ENCODE results near the gene SPNS3.

SPNS3 gene

DNA sequence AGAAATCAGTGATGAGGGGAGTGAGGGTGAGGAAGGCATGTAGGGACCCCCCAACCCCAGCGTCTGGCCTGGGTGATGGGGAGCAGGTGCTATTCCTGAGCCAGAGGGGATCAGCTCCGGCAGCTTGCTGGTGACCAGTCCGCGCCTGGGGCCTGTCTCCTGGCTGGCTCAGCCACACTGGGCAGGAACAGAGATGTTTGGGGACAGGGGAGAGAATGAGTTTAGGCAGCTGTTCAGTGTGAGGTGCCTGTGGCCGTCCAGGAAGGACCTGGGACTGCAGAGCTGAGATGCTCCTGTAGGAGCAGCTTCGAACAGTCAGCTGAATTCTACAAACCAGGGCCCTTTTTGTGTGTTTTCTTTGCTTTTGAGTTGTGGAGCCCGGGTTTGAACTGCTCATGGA lies 41.7 kb downstream of the SPNS3 start:
- Histone ChIP-seq H3K9me3 (ENCODE audit: low read length) (no peaks in the 10 kb centered on the region), H3F3A (ENCODE audit: insufficient read depth, low read length) (no peaks in the 10 kb centered on the region), H3K9ac (ENCODE audit: low read length) (no peak overlapping the region), H3K36me3 (ENCODE audit: insufficient read depth, low read length) (no peaks in the 10 kb centered on the region), H3K9me2 (ENCODE audit: low read depth, low read length) (no peaks in the 10 kb centered on the region), H3K79me2 (ENCODE audit: insufficient read depth, low read length) (no peaks in the 10 kb centered on the region), H3K4me1 (ENCODE audit: insufficient read depth, low read length, severe bottlenecking) (no peaks in the 10 kb centered on the region), H4K20me1 (ENCODE audit: insufficient read depth, low read length) (no peaks in the 10 kb centered on the region), H2AFZ (ENCODE audit: low read length) (no peak overlapping the region), H3K27ac (ENCODE audit: low read depth, low read length, poor library complexity, severe bottlenecking) (no peak overlapping the region), H3K4me3 (ENCODE audit: low read depth, low read length, poor library complexity, severe bottlenecking) (no peak overlapping the region), H3K4me2 (ENCODE audit: low read length) (no peak overlapping the region), H3K27me3 (ENCODE audit: insufficient read depth, low read length) (peaks cover 10% of the 10 kb centered on the region)
- TF ChIP-seq, protein P1, sequence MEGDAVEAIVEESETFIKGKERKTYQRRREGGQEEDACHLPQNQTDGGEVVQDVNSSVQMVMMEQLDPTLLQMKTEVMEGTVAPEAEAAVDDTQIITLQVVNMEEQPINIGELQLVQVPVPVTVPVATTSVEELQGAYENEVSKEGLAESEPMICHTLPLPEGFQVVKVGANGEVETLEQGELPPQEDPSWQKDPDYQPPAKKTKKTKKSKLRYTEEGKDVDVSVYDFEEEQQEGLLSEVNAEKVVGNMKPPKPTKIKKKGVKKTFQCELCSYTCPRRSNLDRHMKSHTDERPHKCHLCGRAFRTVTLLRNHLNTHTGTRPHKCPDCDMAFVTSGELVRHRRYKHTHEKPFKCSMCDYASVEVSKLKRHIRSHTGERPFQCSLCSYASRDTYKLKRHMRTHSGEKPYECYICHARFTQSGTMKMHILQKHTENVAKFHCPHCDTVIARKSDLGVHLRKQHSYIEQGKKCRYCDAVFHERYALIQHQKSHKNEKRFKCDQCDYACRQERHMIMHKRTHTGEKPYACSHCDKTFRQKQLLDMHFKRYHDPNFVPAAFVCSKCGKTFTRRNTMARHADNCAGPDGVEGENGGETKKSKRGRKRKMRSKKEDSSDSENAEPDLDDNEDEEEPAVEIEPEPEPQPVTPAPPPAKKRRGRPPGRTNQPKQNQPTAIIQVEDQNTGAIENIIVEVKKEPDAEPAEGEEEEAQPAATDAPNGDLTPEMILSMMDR (IDR thresholded peaks at IDR 0.05; ENCODE audit: low read length): no peak
- no peak for TF ChIP-seq EZH2 (IDR thresholded peaks at IDR 0.05; ENCODE audit: borderline replicate concordance, low read length)

DNA sequence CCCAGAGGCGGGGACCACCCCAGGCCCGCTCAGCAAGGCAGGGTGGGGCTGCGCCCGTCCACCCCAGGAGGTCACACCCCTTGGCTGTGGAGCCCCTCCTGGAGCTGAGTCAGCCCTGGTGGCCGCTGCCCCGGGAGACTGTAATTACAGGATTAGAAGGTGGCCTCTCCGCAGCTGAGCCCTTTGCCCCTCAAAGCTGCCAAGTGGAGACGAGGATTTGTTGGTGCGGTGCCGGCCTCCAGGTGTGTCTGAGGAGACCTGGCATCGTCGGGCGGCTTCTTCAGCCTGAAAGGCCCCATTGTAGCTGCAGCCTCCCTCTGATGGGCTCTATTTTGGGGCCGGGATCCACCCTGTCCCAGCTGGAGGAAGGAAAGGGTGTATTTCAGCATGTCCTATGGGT lies 42.3 kb downstream of the SPNS3 start:
- H3K9me3 ChIP-seq (ENCODE audit: low read length): no peaks in the 10 kb centered on the region

DNA sequence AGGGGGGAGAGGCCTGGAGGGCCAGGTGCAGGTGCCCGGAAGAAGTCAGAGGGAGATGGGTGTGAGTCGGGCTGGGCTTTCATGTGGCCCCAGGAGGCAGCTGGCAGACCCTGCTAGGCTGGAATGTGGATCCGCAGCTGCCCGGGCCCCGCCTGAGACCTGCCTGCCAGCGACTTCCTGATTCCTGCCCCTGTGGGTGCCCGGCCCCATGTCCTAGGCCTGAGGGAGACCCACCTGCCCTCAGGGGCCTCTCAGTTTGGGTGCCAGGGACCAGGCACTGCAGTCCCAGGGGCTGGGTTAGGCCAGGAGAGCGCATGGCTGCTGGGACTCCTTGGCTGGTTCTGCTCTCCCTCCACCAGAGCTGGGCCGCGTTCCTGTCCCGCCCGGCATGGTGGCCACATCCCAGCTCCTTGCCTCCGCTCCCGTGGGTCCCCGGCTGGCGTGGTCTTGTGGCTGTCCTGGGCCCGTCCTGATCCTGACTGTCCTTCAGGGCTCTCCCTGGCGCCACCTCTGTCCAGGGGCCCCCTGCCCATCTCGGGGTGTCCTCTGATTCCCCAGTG lies 42.9 kb downstream of the SPNS3 start:
- Histone ChIP-seq H3K9me3 (ENCODE audit: low read length) (no peaks in the 10 kb centered on the region), H2AFZ (ENCODE audit: low read length) (no peak overlapping the region), H3K9ac (ENCODE audit: low read length) (no peak overlapping the region), H3F3A (ENCODE audit: insufficient read depth, low read length) (no peaks in the 10 kb centered on the region), H4K20me1 (ENCODE audit: insufficient read depth, low read length) (no peaks in the 10 kb centered on the region), H3K4me2 (ENCODE audit: low read length) (no peak overlapping the region), H3K27me3 (ENCODE audit: insufficient read depth, low read length) (peaks cover 13% of the 10 kb centered on the region), H3K36me3 (ENCODE audit: insufficient read depth, low read length) (no peaks in the 10 kb centered on the region), H3K27ac (ENCODE audit: low read depth, low read length, poor library complexity, severe bottlenecking) (no peak overlapping the region), H3K4me1 (ENCODE audit: insufficient read depth, low read length, severe bottlenecking) (no peaks in the 10 kb centered on the region), H3K9me2 (ENCODE audit: low read depth, low read length) (no peaks in the 10 kb centered on the region), H3K4me3 (ENCODE audit: low read depth, low read length, poor library complexity, severe bottlenecking) (no peak overlapping the region), H3K79me2 (ENCODE audit: insufficient read depth, low read length) (no peaks in the 10 kb centered on the region)
- TF ChIP-seq, protein P1 (IDR thresholded peaks at IDR 0.05; ENCODE audit: low read length): no peak
- no peak for TF ChIP-seq EZH2 (IDR thresholded peaks at IDR 0.05; ENCODE audit: borderline replicate concordance, low read length)

More for the DNA sequence above, 42.3 kb downstream of the SPNS3 start:
- Histone ChIP-seq H3K27me3 (ENCODE audit: insufficient read depth, low read length) (peaks cover 13% of the 10 kb centered on the region), H3K4me1 (ENCODE audit: insufficient read depth, low read length, severe bottlenecking) (no peaks in the 10 kb centered on the region), H3K4me3 (ENCODE audit: low read depth, low read length, poor library complexity, severe bottlenecking) (no peak overlapping the region), H3K27ac (ENCODE audit: low read depth, low read length, poor library complexity, severe bottlenecking) (no peak overlapping the region), H3K79me2 (ENCODE audit: insufficient read depth, low read length) (no peaks in the 10 kb centered on the region), H2AFZ (ENCODE audit: low read length) (no peak overlapping the region), H3K9me2 (ENCODE audit: low read depth, low read length) (no peaks in the 10 kb centered on the region), H3F3A (ENCODE audit: insufficient read depth, low read length) (no peaks in the 10 kb centered on the region), H3K36me3 (ENCODE audit: insufficient read depth, low read length) (no peaks in the 10 kb centered on the region), H3K9ac (ENCODE audit: low read length) (no peak overlapping the region), H3K4me2 (ENCODE audit: low read length) (no peak overlapping the region), H4K20me1 (ENCODE audit: insufficient read depth, low read length) (no peaks in the 10 kb centered on the region)
- TF ChIP-seq, protein P1 (IDR thresholded peaks at IDR 0.05; ENCODE audit: low read length): no peak
- no peak for TF ChIP-seq EZH2 (IDR thresholded peaks at IDR 0.05; ENCODE audit: borderline replicate concordance, low read length)

All from OCI-LY1 (cell line).